HG02759 (cell line): Measurements from ENCODE around the gene CHST6.
"Not testable (repeated sequence)": the region's sequence is repeated elsewhere in the genome, so short reads cannot be mapped to it uniquely, and the experiment has no call there.

Source experiments
- ATAC-seq: cut with Tn5 transposase; IDR thresholded peaks from one replicate; pipeline ENCODE4 v1.9.1; 2021; ENCODE audit warnings: mild to moderate bottlenecking, moderate library complexity; ENCODE audit not compliant: unreplicated experiment

The CHST6 gene

DNA sequence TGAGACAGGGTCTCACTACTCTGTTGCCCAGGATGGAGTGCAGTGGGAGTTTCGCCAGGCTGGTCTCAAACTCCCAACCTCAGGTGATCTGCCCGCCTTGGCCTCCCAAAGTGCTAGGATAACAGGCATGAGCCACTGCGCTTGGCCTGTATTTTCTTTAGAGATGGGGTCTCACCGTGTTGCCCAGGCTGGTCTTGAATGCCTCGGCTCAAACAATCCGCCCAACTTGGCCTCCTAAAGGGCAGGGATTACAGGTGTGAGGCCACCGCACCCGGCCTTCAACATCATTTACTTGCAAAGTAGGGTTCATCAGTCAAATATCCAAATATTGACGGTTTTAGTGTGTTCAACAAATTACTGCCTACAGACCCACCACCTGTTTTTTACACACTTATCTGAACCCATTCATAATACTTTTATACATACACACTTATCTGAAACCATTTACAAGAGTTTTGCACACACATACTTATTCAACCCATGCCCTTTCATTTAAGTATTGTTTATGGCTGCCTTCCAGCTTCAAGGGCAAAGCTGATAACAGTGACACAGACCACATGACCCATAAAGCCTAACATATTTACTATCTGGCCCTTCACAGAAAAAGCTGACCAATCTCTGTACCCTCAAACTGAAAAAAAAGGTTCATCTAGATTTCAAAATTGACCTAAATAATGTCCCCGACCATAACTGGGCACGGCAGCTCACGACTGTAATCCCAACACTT is 42.6 kb downstream of the CHST6 start:
- ATAC-seq, result no peak

GRCh38 chr16:75446416-75446815 is 48.8 kb downstream of the CHST6 start:
- no peak for ATAC-seq

DNA sequence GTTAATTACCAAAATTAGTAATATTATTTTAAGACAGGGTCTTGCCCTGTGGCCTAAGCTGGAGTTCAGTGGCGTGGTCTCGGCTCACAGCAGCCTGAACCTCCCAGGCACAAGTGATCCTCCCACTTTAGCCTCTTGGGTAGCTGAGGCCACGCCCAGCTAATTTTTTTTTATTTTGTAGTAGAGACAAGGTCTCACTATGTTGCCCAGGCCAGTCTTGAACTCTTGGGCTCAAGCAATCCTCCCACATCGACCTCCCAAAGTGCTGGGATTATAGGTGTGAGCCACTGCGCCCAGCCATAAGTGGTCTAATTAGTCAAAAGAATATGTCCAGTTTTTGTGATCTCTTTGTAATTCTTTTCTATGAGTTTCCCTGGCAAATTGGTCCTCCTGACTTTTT is 49.9 kb downstream of the CHST6 start:
- no peak for ATAC-seq

DNA sequence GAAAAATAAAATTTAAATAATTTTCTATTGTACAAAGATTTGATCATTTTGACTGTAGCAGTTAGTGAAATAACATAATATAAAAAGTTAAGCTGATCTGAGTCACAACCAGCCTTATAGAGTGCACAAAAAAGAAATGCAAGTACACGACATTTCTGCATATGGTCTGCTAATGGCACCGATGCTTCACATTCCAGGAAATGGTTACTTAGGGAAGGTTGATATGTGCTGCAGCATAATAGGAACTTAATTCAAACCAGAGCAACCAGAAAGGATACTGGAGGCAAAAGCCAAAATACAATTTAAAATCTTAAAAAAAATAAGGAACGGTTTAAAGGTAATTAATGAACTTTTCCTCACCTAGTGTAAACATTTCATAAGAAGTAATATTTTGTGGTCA is 51.9 kb downstream of the CHST6 start:
- no peak for ATAC-seq

DNA sequence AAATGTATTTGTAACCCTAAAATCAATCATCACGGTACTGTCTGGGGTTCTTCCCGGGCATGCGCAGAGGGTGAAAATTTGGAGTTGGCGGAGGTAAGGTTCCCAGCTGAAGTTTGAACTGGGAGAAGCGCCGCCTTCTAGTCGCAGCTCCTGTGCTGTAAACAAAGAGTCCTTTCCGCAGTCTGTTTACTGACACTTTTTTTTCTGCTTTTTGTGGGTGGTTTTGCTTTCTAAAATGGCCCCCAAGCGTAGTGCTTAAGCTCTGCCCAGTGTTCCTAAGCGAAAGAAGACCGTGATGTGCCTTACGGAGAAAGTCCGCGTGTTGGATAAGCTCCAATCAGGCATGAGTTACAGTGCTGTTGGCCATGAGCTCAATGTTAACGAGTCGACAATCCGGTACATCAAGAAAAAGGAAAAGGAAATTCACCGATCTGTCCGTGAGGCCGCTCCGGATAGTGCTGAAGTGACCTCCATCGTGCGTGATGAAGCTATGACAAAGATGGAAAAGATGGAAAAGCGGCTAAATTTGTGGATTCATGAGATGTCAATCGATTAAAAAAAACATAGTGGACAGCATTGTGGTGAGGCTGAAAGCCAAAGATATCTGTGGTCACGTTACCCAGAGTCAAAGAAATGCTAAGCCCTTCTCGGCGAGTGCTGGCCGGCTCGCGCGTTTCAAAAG is 61.4 kb downstream of the CHST6 start:
- ATAC-seq, result peak; percentile 72

GRCh38 chr16:75432828-75433731 is 62.2 kb downstream of the CHST6 start, which contains the start of gene CFDP1:
Gene CFDP1 (minus strand): TSS chr16:75433503. CDS start chr16:75433352, 151 bp downstream.
- ATAC-seq, result peak; percentile 95

DNA sequence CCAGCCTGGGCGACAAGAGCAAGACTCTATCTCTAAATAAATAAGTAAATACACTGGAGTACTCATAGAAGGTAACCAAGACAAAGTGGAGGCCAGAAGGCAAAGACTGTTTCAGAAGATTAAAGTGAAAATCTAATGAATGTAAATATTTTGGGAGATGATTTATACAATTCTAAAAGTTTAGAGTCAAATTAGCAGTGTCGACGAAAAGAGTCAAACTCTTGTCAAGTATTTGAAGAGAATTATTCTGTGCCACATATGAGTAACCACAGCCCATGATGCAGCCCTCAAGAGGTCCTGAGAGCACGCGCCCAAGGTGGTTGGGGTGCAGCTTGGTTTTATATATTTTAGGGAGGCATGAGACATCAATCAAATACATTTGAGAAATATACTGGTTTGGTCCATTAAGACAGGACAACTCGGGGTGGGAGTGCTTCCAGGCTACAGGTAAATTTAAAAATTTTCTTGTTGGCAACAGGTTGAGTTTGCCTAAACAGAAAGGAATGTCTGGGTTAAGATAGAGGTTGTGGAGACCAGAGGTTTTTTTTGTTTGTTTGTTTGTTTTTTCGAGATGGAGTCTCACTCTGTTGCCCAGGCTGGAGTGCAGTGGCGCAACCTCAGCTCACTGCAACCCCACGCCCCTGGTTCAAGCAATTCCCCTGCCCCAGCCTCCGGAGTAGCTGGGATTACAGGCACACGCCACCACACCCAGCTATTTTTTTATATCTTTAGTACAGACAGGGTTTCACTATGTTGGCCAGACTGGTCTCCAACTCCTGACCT is 65.4 kb downstream of the CHST6 start:
- ATAC-seq, result no peak

DNA sequence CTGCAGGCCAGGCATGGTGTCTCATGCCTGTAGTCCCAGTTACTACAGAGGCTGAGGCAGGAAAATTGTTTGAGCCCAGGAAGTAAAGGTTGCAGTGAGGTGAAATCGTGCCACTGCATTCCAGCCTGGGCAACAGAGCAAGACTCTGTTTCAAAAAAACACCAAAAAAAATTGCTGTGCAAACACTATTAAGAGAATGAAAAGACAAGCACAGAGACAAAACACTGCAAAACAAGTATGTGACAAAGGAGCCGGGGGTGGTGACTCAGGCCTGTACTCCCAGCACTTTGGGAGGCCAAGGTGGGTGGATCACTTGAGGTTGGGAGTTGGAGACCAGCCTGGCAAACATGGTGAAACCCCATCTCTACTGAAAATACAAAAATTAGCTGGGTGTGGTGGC is 68.7 kb downstream of the CHST6 start:
- ATAC-seq, result not testable (repeated sequence)

GRCh38 chr16:75424105-75424762 is 71.0 kb downstream of the CHST6 start:
- not testable (repeated sequence) for ATAC-seq

GRCh38 chr16:75423723-75424104 is 71.5 kb downstream of the CHST6 start:
- no peak for ATAC-seq
